Calu3 (cell line): Measurements from ENCODE around the gene MYO10. TPM values are rescaled to one million over a fixed set of nuclear protein-coding genes. Genes with fewer than 3 reads are reported as not detected.

Source experiments
- BruUV-seq: library from RNA; stranded (reverse); fragments of 400-500 nt; replicated peaks from 2 replicates; lab custom pipeline; 2021; lab: Mats Ljungman, UMichigan
- CTCF ChIA-PET: fragments of 300-600 bp; sonication (Branson Sonifier 250); formaldehyde crosslinking; loops from one replicate; lab custom pipeline; 2022; ENCODE audit warnings: antibody characterized with exemption; lab: Charles Lee
- DNase-seq: peaks from one replicate; pipeline ENCODE4 v3.0.0; 2022
- H3K27ac Mint-ChIP-seq: one replicate; pipeline ENCODE4 v1.8.0; 2022; ENCODE audit warnings: mixed read lengths; ENCODE audit not compliant: unreplicated experiment
- H3K27me3 Mint-ChIP-seq: one replicate; pipeline ENCODE4 v1.8.0; 2022; ENCODE audit warnings: mixed read lengths; ENCODE audit not compliant: unreplicated experiment
- H3K36me3 Mint-ChIP-seq: one replicate; pipeline ENCODE4 v1.8.0; 2022; ENCODE audit warnings: mild to moderate bottlenecking, moderate library complexity, mixed read lengths; ENCODE audit not compliant: insufficient read depth, unreplicated experiment
- H3K4me1 Mint-ChIP-seq: one replicate; pipeline ENCODE4 v1.8.0; 2022; ENCODE audit warnings: mild to moderate bottlenecking, low read depth, mixed read lengths; ENCODE audit not compliant: unreplicated experiment
- H3K4me3 Mint-ChIP-seq: one replicate; pipeline ENCODE4 v1.8.0; 2022; ENCODE audit warnings: mild to moderate bottlenecking, low read depth, moderate library complexity, mixed read lengths; ENCODE audit not compliant: unreplicated experiment
- H3K9me3 Mint-ChIP-seq: one replicate; pipeline ENCODE4 v1.8.0; 2022; ENCODE audit warnings: low read depth, mixed read lengths; ENCODE audit not compliant: unreplicated experiment
- CTCF ChIP-seq: fragments of 200-600 bp; IDR thresholded peaks from one replicate; pipeline ENCODE4 v1.8.0; 2022; ENCODE audit warnings: antibody characterized with exemption; ENCODE audit not compliant: unreplicated experiment
- intact Hi-C: fragments of 100-400 bp; cut with micrococcal nuclease; formaldehyde crosslinking; loops from one replicate; pipeline ENCODE4 v1.10.0; 2022; ENCODE audit not compliant: unreplicated experiment
- total RNA-seq: library from RNA; stranded (reverse); gene quantifications from 2 replicates; pipeline ENCODE4 v1.2.3, GENCODE V29; 2022

Gene MYO10
- total RNA-seq, 1 experiment from 2014 or later, result 101 TPM

- no TSS peak for BruUV-seq
- no peak for DNase-seq
- H3K27me3 Mint-ChIP-seq, result no peaks in the 10 kb centered on the region
- no peak overlapping the region for H3K4me3 Mint-ChIP-seq
- no peak for TF ChIP-seq CTCF
- intact Hi-C loops, result no loop called here
- H3K9me3 Mint-ChIP-seq, result no peaks in the 10 kb centered on the region
- CTCF ChIA-PET, result interaction anchor here (0.6 kb wide), 2 partner anchors 67 to 1475 kb away, joined by 3 to 6 read pairs; no protein-coding TSS in a partner anchor
- peaks cover 4% of the 10 kb centered on the region for H3K4me1 Mint-ChIP-seq
- no peak overlapping the region for H3K27ac Mint-ChIP-seq
- H3K36me3 Mint-ChIP-seq, result no peaks in the 10 kb centered on the region
Observed at GRCh38 chr5:16975950-16976624, 40.0 kb upstream of the MYO10 start.

- BruUV-seq, result no TSS peak
- Mint-ChIP-seq H3K27me3 (no peaks in the 10 kb centered on the region), H3K36me3 (no peaks in the 10 kb centered on the region), H3K4me1 (no peaks in the 10 kb centered on the region), H3K27ac (no peak overlapping the region), H3K9me3 (no peaks in the 10 kb centered on the region), H3K4me3 (no peak overlapping the region)
- no peak for DNase-seq
- no peak for TF ChIP-seq CTCF
- CTCF ChIA-PET, result no interaction called here
- intact Hi-C loops, result no loop called here
Observed at GRCh38 chr5:16974981-16975380, 38.9 kb upstream of the MYO10 start.

- no peaks in the 10 kb centered on the region for H3K4me1 Mint-ChIP-seq
- intact Hi-C loops, result no loop called here
- TF ChIP-seq CTCF, result no peak
- no peak overlapping the region for H3K27ac Mint-ChIP-seq
- no peaks in the 10 kb centered on the region for H3K27me3 Mint-ChIP-seq
- no peaks in the 10 kb centered on the region for H3K9me3 Mint-ChIP-seq
- no TSS peak for BruUV-seq
- no peaks in the 10 kb centered on the region for H3K36me3 Mint-ChIP-seq
- CTCF ChIA-PET, result no interaction called here
- DNase-seq, result no peak
- no peak overlapping the region for H3K4me3 Mint-ChIP-seq
Observed at GRCh38 chr5:16970826-16971225, 34.7 kb upstream of the MYO10 start.

- Mint-ChIP-seq H3K27ac (no peak overlapping the region), H3K9me3 (no peaks in the 10 kb centered on the region), H3K4me3 (no peak overlapping the region), H3K36me3 (no peaks in the 10 kb centered on the region), H3K4me1 (no peaks in the 10 kb centered on the region), H3K27me3 (no peaks in the 10 kb centered on the region)
- BruUV-seq, result no TSS peak
- CTCF ChIA-PET, result no interaction called here
- intact Hi-C loops, result no loop called here
- TF ChIP-seq CTCF, result no peak
- DNase-seq, result no peak
Observed at GRCh38 chr5:16970260-16970659, 34.2 kb upstream of the MYO10 start.
